GM20000 (cell line): ENCODE results near the gene NOL8.
A peak's percentile ranks its signal among the peaks of the same experiment; 100 is the strongest.

Experiments
- DNase-seq: peaks from one replicate; pipeline ENCODE4 v3.0.0; 2012; ENCODE audit warnings: low spot score
- TF ChIP-seq, protein P1 (sequence below): IDR thresholded peaks from 2 replicates; pipeline ENCODE4 v1.5.1; 2012; ENCODE audit warnings: mild to moderate bottlenecking, control low read depth; ENCODE audit errors: extremely low read depth, missing control alignments

The NOL8 gene

DNA sequence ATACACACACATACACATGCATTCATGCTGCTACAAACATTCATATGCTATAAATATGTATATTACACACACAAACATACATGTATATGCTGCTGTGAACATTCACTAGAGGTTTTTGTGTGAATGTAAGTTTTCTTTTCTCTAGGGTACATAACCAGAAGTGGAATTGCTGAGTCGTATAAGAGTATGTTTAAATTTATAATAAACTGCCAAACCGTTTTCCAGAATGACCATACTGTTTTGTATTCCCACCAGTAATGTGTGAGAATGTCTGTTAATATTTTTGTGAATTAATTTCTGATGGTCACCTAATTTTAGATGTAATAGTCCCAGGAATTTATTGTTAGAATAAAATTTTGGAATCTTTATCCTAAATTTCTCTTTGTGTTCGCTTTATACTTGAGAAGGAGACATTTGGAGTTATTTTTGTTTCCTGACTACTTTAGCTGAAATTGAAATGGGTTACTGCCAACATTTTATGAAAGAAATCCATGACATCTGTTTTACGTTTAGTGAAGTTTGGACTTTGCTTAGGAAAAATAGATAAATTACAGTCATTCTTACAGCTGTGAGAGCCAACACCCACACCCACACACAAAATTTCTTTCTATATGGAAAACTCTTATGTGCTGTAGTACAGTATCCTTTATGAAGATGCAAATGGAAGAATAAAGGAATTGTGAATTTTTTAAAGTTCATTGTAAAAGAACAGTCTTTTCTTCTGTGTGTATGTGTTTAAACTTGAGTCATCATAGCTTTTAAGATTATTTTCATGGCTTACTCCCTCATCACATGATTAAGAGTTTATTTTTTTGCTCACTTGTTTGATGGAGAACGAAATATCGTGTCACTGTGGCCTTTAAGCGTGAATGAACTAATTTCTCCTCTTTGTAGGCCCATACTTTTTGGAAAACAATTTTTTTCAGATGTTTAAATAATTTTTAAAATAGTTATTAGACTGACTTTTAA, 24.9 kb upstream of the NOL8 start:
- DNase-seq = no peak
- TF ChIP-seq, protein P1, sequence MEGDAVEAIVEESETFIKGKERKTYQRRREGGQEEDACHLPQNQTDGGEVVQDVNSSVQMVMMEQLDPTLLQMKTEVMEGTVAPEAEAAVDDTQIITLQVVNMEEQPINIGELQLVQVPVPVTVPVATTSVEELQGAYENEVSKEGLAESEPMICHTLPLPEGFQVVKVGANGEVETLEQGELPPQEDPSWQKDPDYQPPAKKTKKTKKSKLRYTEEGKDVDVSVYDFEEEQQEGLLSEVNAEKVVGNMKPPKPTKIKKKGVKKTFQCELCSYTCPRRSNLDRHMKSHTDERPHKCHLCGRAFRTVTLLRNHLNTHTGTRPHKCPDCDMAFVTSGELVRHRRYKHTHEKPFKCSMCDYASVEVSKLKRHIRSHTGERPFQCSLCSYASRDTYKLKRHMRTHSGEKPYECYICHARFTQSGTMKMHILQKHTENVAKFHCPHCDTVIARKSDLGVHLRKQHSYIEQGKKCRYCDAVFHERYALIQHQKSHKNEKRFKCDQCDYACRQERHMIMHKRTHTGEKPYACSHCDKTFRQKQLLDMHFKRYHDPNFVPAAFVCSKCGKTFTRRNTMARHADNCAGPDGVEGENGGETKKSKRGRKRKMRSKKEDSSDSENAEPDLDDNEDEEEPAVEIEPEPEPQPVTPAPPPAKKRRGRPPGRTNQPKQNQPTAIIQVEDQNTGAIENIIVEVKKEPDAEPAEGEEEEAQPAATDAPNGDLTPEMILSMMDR = no peak

- no peak for DNase-seq
- TF ChIP-seq, protein P1 = no peak
Observed at GRCh38 chr9:92345582-92345981, 20.4 kb upstream of the NOL8 start.

DNA sequence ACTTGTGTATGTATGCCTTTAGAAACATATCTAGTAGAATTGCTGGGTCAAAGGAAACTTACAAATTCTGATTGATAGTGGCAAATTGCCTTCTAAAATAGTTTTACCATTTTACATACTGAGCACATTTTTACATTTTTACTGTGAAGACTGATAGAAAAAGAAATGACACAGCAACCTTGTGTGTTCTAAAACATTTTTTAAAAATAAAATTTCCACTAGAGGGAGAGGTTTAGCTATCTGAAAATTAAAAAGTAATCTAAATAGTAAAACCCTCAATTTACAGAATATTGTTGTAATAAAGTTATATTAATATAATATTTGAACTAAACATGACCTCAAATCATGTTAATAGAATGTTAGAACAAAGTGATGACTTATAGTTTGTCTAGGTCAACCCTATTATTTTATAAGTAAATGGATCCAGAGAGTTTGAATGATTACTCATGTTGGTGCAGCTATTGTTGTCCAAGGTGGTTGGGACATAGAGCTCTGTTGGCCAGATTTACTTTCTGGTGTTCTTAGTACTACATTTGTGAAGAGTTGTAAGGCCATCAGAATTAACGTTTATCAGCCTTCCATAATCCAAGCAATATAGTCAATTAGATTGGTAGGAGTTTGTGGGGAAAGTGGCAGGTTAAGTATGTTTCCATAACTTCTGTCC, 17.8 kb upstream of the NOL8 start:
- DNase-seq = no peak
- TF ChIP-seq, protein P1 = no peak

DNA sequence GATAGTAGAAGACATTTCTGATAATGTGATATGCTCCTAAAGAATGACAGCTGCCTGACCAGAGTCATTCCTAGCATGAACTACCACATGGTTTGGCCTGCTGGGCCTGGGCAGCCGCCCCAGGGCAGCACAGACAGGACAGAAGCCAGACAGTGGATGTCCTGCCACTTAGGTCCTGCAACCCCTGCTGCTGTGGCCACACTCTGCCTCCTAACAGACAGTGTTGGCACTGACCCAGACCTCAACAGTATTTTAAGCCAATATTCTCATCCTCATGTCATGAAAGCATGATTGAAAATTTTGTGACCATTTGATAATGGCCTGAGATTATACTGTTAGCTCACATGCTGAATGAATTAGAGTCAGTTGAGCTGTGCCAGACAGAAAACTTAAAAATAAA, 16.4 kb upstream of the NOL8 start:
- no peak for DNase-seq
- TF ChIP-seq, protein P1 = no peak

- no peak for DNase-seq
- TF ChIP-seq, protein P1 = no peak
Observed at GRCh38 chr9:92333282-92333634, 8.1 kb upstream of the NOL8 start.

DNA sequence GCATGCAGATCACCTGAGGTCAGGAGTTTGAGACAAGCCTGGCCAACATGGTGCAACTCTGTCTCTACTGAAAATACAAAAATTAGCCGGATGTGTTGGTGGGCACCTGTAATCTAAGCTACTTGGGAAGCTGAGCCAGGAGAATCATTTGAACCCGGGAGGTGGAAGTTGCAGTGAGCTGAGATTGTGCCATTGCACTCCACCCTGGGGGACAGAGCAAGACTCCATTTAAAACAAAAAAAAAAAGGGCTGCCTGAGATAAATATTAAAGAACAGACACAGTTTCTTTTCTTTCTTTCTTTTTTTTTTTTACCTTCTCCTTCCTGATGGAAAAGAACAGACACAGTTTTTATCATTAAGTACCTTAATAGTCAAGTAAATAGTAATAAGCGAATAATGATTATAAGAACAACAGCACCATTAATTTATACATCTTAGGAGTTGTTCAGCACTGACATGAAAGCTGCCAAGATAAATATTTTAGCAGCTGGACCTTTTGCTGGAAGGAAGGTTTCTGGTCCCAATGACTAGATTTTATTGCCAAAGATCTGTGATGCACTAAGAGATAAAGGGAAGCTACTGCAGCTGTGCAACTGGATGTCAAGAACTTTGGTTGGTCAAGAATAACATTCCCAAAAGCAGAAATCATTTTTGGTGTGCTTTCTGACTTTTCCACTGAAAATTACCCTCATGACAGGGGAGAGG, 7.6 kb upstream of the NOL8 start:
- TF ChIP-seq, protein P1 = no peak
- DNase-seq = no peak

- peak; percentile 20 for DNase-seq
Observed at GRCh38 chr9:92328225-92328624, 3.1 kb upstream of the NOL8 start.

More at GRCh38 chr9:92328225-92328624, 3.1 kb upstream of the NOL8 start:
- TF ChIP-seq, protein P1 = no peak
